PFSK-1 (cell line): ENCODE results near the gene C1orf159.

ENCODE experiments used
- FOXP2 ChIP-seq: optimal IDR thresholded peaks from 2 replicates; pipeline ENCODE3; 2011; ENCODE audit warnings: borderline replicate concordance, control low read depth, inconsistent platforms; ENCODE audit not compliant: insufficient read depth; ENCODE audit errors: extremely low read length, extremely low read depth
- POLR2AphosphoS5 ChIP-seq: IDR thresholded peaks from 2 replicates; pipeline ENCODE4 v1.6.1; 2012; ENCODE audit warnings: low read depth, mild to moderate bottlenecking, control low read depth, low read length, moderate library complexity
- SIN3A ChIP-seq: IDR thresholded peaks from 2 replicates; pipeline ENCODE4 v1.6.1; 2012; ENCODE audit warnings: mild to moderate bottlenecking, low read length, moderate library complexity, borderline replicate concordance; ENCODE audit not compliant: insufficient read depth
- TAF1 ChIP-seq: IDR thresholded peaks from 2 replicates; pipeline ENCODE4 v1.6.1; 2012; ENCODE audit warnings: low read length, control low read depth, borderline replicate concordance; ENCODE audit not compliant: insufficient read depth
- TF ChIP-seq, protein P1 (sequence below), 2 experiments: IDR thresholded peaks; 2 replicates each; pipeline versions ENCODE4 v1.6.1 to v1.8.0; 2011 to 2012; ENCODE audit warnings: low read depth in 2 of 2, low read length in 2 of 2, control low read depth in 1 of 2, inconsistent platforms in 1 of 2, mild to moderate bottlenecking in 1 of 2, moderate library complexity in 1 of 2; ENCODE audit not compliant: insufficient read depth in 1 of 2

The C1orf159 gene

DNA sequence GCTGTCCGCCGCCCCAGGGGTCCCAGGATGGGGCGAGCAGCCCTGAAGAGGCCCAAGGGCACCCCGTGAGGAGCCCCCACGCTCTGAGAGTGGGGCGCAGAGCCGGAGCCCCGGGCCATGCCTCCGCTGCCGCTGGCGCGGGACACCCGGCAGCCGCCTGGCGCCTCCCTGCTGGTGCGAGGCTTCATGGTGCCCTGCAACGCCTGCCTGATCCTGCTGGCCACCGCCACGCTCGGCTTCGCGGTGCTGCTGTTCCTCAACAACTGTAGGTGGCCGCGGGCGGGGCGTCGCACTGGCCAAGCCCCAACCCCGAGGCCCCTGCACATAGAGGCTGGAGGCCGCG lies 81.5 kb downstream of the C1orf159 start:
- TF ChIP-seq FOXP2 (no peak), POLR2AphosphoS5 (no peak), SIN3A (no peak), TAF1 (no peak)
- TF ChIP-seq, protein P1, sequence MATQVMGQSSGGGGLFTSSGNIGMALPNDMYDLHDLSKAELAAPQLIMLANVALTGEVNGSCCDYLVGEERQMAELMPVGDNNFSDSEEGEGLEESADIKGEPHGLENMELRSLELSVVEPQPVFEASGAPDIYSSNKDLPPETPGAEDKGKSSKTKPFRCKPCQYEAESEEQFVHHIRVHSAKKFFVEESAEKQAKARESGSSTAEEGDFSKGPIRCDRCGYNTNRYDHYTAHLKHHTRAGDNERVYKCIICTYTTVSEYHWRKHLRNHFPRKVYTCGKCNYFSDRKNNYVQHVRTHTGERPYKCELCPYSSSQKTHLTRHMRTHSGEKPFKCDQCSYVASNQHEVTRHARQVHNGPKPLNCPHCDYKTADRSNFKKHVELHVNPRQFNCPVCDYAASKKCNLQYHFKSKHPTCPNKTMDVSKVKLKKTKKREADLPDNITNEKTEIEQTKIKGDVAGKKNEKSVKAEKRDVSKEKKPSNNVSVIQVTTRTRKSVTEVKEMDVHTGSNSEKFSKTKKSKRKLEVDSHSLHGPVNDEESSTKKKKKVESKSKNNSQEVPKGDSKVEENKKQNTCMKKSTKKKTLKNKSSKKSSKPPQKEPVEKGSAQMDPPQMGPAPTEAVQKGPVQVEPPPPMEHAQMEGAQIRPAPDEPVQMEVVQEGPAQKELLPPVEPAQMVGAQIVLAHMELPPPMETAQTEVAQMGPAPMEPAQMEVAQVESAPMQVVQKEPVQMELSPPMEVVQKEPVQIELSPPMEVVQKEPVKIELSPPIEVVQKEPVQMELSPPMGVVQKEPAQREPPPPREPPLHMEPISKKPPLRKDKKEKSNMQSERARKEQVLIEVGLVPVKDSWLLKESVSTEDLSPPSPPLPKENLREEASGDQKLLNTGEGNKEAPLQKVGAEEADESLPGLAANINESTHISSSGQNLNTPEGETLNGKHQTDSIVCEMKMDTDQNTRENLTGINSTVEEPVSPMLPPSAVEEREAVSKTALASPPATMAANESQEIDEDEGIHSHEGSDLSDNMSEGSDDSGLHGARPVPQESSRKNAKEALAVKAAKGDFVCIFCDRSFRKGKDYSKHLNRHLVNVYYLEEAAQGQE (IDR thresholded peaks at IDR 0.05; ENCODE audit: insufficient read depth in 1 of 2, low read depth in 2 of 2, low read length in 2 of 2), result no peak

DNA sequence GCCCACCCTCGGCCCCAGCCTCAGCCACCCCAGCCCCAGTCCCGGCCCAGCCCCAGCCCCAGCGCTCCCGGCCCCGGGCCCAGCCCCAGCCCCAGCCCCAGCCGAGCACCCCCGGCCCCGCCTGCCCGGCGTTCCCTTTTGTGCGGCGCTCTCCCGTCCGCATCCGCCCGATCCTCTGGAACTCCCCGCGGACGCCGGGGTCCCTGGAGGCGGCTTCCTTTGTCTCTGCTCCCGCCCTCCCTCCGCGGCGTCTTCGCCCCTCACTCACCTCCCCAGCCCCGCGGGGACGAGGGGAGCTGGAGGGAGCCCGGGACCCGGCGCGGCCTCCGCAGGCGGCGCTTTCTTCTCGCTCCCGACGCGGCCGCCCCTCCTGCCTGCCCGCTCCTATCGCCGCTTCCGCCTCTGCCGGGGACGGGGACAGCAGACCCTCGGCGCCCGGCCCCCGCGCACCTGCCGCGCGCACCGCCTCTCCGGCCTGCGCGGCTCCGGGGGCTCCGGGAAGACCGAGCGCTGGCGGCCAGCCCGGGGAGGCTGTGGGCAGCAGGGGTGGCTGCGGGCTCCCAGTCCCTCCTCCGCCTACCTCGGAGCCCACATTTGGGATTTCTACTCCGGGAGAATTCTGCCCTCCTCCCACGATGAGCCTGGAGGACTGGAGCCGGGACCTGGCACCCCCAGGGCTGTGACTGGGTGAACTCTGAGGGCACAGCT lies 82.0 kb downstream of the C1orf159 start:
- no peak for TF ChIP-seq SIN3A
- TF ChIP-seq FOXP2, result no peak
- TF ChIP-seq, protein P1 (IDR thresholded peaks at IDR 0.05; ENCODE audit: insufficient read depth in 1 of 2, low read depth in 2 of 2, low read length in 2 of 2), result no peak
- TF ChIP-seq TAF1, result no peak
- no peak for TF ChIP-seq POLR2AphosphoS5

DNA sequence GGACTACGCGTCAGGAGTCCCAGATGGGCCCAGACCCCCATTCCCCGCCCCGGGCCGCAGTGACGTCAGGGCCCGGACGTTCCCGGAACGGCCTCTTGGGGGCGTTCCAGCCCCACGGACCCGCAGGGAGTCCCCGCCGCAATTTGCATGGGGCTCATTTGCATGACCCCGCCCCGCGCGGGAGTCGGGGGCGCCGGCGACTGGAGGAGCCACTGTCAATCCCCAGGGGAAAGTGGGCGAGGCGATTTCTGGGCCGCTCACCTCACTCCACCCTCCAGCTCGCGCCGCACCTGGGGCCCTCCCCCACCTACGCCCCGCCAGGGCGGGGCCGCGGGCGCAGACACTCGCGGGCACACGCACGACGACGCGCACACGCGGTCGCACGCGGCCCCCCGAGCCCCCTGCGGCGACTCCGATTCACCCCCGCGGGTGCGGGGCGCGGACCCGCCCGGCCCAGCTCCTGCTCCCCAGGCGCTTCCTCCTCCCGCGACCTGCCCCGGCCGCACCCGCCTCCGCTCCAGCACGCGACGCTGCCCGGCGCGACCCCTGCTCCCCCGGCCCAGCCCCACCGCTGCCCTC lies 82.8 kb downstream of the C1orf159 start:
- TF ChIP-seq TAF1 (no peak), SIN3A (no peak), POLR2AphosphoS5 (no peak), FOXP2 (no peak)
- TF ChIP-seq, protein P1 (IDR thresholded peaks at IDR 0.05; ENCODE audit: insufficient read depth in 1 of 2, low read depth in 2 of 2, low read length in 2 of 2), result no peak

DNA sequence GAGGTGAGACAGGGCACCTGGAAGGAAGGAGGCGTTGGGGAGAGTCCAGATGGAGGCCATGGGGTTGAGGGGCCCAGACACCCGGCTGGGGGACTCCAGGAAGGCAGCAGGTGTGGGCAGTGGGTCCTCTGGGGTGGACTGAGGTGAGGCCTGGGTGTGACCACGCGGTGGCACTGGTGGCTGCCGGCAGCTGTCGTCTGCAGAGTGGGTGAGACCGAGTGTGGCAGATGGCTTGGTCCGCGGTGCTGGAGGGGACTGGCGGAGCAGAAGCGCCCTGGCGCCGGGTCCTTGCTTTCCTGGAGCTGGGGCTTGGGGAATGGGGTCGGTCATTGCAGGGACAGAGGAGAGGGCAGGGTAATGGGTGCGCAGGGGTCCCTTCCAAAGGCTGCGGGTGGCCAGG lies 83.5 kb downstream of the C1orf159 start:
- TF ChIP-seq POLR2AphosphoS5 (no peak), SIN3A (no peak), FOXP2 (no peak), TAF1 (no peak)
- TF ChIP-seq, protein P1 (IDR thresholded peaks at IDR 0.05; ENCODE audit: insufficient read depth in 1 of 2, low read depth in 2 of 2, low read length in 2 of 2), result no peak
